Peyer's patch (tissue), 4 donors: ENCODE data around the gene C20orf144.

Experiments used
- POLR2A ChIP-seq, 2 donors: fragments of 450-650 bp; IDR thresholded peaks; one replicate each; pipeline ENCODE4 v1.5.1; 2017; ENCODE audit warnings: antibody characterized with exemption in 2 of 2, mild to moderate bottlenecking in 2 of 2, moderate library complexity in 2 of 2
- TF ChIP-seq, protein P1 (sequence below), 6 experiments: fragments of 450-650 bp in 4 of 6; fragments of 200-600 bp in 2 of 6; sonication (generic) in 1 of 6; IDR thresholded peaks; one replicate each; pipeline ENCODE4 v1.5.1; 2017 to 2019; ENCODE audit warnings: antibody characterized with exemption in 6 of 6, mild to moderate bottlenecking in 3 of 6, moderate library complexity in 1 of 6

DNA sequence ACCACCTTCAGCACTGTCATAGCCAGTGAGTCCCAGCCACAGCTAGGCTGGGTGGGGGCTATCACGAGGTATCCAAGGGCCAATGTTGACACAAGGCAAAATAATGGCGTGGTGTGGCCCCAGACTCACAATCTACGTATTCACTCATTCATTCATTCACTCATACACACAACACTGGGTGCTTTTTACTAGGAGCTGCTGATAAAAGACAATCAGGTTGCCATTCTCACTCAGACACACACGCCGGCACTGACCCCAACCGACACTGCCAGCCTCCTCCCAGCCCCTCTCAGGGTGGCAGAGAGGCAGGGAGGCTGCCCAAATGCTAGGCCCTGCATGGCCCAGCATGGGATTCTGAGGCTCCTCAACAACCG, 1.5 kb upstream of the C20orf144 start:
- TF ChIP-seq, protein P1, sequence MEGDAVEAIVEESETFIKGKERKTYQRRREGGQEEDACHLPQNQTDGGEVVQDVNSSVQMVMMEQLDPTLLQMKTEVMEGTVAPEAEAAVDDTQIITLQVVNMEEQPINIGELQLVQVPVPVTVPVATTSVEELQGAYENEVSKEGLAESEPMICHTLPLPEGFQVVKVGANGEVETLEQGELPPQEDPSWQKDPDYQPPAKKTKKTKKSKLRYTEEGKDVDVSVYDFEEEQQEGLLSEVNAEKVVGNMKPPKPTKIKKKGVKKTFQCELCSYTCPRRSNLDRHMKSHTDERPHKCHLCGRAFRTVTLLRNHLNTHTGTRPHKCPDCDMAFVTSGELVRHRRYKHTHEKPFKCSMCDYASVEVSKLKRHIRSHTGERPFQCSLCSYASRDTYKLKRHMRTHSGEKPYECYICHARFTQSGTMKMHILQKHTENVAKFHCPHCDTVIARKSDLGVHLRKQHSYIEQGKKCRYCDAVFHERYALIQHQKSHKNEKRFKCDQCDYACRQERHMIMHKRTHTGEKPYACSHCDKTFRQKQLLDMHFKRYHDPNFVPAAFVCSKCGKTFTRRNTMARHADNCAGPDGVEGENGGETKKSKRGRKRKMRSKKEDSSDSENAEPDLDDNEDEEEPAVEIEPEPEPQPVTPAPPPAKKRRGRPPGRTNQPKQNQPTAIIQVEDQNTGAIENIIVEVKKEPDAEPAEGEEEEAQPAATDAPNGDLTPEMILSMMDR (IDR thresholded peaks at IDR 0.05), result no peak
- no peak for TF ChIP-seq POLR2A (IDR thresholded peaks at IDR 0.05)
